ENCODE data around the gene CDX1.

Gene CDX1

DNA sequence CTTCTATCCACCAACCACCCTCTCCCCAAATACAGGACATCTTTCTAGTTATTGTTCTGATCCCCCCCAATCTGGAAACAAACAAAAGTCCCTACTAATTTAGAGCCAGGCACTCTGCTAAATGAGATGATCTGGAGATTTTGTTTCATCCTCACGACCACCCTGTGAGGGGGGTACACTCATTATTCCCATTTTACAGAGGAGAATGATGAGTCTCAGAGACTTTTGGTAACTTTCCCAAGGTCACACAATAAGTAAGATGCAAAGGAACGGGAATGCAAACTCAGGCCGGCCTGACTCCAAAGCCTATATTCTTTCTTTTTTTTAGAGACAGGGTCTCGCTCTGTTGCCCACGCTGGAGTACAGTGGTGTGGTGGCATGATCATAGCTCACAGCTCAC lies 20.3 kb upstream of the CDX1 start:
- no peak for DNase-seq (ENCODE audit: low read depth in 1 of 2, low spot score in 1 of 2)

GRCh38 chr5:150146862-150147601 lies 19.5 kb upstream of the CDX1 start:
- DNase-seq (ENCODE audit: low read depth in 1 of 2, low spot score in 1 of 2) = no peak

DNA sequence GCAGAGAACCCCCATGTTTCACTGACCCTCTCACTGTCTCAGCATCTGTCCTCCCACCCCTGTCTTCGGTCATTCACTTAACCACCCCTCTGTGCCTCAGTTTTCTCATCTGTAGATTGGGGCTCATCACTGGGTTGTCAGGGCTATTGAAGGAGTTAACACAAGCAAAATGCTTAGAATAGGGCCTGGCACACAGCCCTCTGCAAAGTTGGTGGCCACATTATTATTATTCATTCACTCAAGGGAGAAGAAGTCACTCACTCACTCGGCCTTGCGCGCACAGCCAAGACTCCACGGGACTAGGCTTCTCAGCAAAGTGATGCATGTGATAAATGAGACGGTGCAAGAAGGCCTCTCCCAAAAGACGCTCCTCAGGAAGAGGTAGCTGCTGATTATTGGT lies 18.9 kb upstream of the CDX1 start:
- no peak for DNase-seq (ENCODE audit: low read depth in 1 of 2, low spot score in 1 of 2)

- DNase-seq (ENCODE audit: low read depth in 1 of 2, low spot score in 1 of 2) = no peak
Observed at GRCh38 chr5:150148117-150148927, 18.3 kb upstream of the CDX1 start.

DNA sequence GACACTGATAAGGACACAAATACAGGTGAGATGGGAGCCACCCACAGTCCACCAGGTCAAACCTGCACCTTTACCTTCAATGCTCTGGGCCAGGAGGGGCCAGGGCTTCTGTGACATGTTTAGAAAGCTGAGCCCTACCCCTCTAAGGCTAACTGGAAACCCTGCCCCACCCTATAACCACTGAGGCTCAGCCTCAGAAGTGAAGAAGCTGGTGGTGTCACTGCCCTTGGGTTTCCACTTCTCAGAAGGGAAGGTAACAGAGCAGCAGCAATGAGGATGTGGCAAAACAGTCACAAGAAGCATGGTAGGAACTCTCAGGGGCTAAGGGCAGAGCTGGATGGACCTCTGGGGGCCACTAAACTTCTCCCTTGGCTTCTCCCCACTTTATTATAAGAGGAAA lies 17.0 kb upstream of the CDX1 start:
- no peak for DNase-seq (ENCODE audit: low read depth in 1 of 2, low spot score in 1 of 2)

- no peak for DNase-seq (ENCODE audit: low read depth in 1 of 2, low spot score in 1 of 2)
Observed at GRCh38 chr5:150152636-150153462, 13.7 kb upstream of the CDX1 start.

GRCh38 chr5:150153483-150153882 lies 13.1 kb upstream of the CDX1 start:
- no peak for DNase-seq (ENCODE audit: low read depth in 1 of 2, low spot score in 1 of 2)

DNA sequence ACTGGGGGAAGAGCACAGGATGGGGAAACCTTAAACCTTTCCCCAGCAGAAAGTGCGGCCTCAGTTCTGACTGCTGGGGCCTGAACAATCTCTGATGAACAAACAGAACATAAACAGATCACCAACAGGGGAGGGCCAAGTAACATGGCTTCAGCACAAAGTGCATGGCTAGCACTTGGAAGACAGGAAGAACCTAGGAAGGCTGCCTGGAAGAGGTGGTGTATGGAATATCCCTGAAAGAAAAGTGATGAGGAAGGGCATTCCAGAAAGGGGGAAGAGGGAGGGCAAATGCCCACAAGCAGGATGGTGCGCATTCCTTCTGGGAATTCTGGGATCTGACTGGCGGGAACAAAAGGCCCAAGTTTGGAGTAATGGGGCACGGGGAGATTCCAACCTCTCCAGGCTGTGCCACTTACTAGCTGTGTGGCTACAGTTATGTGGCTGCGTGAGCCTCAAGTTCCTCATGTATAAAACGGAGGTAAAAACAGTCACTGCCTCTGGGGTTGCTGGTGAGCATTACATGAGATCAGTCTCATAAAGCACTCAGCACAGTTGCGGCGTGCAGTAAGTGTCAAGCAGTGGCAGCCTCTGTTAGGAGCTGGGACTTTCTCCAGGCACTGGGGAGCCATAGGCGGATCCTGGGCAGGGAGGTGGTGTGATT lies 12.5 kb upstream of the CDX1 start:
- no peak for DNase-seq (ENCODE audit: low read depth in 1 of 2, low spot score in 1 of 2)

DNA sequence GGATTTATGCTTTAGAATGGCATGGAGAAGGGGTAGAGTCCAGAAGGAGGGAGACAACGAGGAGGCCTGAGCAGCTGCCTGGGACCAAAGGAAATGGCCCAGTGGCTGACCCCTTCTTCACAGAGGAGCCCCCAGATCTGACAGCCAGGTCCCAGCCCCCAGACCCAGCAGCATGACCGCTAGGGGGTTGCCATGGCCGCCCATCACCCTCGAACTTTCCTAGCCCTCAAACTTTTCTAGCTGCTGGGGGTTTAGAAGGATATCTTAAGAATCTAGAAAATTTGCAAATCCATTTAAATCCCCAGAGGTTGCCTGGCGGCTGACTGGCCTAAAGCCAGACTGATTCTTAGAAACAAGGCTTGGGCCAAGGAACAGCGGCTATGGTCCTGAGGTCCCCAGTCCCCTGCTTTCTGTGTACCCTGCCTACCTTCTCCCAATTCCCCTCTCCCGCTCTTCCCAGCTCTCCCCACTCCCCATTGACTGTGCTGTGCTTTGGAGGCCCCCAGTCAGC lies 11.9 kb upstream of the CDX1 start:
- DNase-seq (ENCODE audit: low read depth in 1 of 2, low spot score in 1 of 2) = no peak

GRCh38 chr5:150155258-150156026 lies 11.1 kb upstream of the CDX1 start, which contains the start of gene PDGFRB:
TSS of gene PDGFRB (minus strand) at chr5:150155845. CDS start at chr5:150137047, 18,798 bp downstream.
- DNase-seq (ENCODE audit: low read depth in 1 of 2, low spot score in 1 of 2) = peak in 1 of 2 donors; percentile 5

GRCh38 chr5:150156027-150156368 lies 10.6 kb upstream of the CDX1 start:
- no peak for DNase-seq (ENCODE audit: low read depth in 1 of 2, low spot score in 1 of 2)

- DNase-seq (ENCODE audit: low read depth in 1 of 2, low spot score in 1 of 2) = no peak
Observed at GRCh38 chr5:150156540-150156939, 10.0 kb upstream of the CDX1 start.

- no peak for DNase-seq (ENCODE audit: low read depth in 1 of 2, low spot score in 1 of 2)
Observed at GRCh38 chr5:150157168-150157567, 9.4 kb upstream of the CDX1 start.

DNA sequence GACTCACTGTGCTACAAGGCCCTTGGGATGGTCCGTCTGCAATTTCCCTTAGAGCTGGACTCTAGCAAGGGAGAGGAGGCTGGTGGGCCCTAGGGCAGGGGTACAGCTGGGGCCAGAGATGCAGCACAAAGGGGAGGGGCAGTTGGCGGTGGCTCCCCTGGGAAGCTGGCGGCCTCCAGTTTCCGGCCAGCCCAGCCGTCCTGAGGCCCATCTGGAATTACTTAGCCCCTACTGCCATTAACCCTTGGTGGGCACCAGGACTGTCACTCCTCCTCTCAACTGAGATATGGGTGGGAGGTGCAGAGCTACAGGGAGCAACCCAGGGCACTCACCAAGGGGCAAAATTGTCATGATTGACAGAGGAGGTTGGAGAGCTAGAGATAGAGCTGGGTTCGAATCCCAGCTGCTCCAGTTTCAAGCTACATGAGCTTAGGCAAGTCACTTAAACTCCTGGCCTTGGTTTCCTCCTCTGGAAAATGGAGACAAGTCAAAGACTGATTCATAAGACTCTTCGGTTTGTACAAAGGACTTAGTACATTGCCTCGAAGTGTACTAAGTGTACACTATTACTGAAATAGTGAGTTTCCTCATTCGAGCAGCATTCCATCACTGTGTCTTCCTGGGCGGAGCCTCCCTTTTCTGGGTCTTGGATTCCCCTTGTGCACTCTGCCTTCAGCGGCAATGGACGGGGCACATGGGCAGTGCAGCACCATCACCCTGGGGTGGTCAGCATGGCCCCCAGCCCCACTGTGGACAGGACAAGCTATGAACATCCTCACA lies 8.2 kb upstream of the CDX1 start:
- DNase-seq (ENCODE audit: low read depth in 1 of 2, low spot score in 1 of 2) = no peak

- DNase-seq (ENCODE audit: low read depth in 1 of 2, low spot score in 1 of 2) = no peak
Observed at GRCh38 chr5:150159031-150159430, 7.5 kb upstream of the CDX1 start.

DNA sequence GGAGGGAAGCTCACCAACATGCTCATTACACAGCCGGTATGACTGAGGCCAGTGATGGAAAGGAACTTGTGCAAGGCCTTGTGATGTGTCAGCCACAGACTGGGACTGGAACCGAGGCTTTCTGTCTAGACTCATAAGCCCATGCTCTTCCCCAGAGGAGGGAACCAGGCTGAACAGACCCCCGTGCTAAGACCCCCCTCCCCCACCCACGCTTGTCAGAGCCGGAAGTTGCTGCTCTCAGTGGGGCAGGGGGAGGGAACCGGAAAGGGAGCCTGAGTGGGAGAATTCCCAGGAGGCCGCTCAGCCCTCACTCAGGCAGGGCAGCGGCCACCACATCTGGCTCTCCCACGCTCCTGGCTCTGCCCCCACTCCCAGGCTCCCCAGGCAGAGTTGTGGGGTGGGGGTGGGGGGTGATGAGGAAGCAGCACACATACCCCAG lies 6.8 kb upstream of the CDX1 start:
- no peak for DNase-seq (ENCODE audit: low read depth in 1 of 2, low spot score in 1 of 2)

DNA sequence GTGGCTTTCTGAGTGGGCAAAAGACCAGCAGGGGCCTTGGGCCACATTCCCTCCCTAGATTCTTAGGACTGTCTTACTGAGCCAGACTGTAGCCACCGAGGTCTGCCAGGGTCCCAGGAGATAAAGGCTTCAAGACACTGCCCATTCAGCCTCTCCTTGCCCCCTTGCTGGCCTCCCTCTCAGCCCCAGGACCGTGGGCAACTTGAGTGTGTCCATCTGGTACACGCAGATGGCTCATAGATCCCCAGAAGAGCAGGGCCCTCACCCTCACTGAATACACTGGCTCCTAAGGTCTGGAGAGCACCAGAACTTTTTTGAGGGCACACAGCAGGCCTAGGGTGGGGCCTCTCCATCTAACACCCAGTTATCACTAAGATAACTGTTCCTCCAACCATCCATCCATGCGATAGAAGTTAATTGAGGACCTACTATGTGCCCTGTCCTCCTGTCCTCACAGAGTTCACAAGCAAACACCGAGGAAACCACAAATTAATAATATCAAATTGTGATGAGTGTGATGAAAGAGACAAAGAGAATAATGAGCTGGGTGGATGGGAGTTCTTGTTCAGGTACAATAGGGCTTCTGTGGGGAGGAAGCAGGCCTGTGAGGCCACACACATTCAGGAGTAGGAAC lies 6.0 kb upstream of the CDX1 start:
- DNase-seq (ENCODE audit: low read depth in 1 of 2, low spot score in 1 of 2) = no peak

DNA sequence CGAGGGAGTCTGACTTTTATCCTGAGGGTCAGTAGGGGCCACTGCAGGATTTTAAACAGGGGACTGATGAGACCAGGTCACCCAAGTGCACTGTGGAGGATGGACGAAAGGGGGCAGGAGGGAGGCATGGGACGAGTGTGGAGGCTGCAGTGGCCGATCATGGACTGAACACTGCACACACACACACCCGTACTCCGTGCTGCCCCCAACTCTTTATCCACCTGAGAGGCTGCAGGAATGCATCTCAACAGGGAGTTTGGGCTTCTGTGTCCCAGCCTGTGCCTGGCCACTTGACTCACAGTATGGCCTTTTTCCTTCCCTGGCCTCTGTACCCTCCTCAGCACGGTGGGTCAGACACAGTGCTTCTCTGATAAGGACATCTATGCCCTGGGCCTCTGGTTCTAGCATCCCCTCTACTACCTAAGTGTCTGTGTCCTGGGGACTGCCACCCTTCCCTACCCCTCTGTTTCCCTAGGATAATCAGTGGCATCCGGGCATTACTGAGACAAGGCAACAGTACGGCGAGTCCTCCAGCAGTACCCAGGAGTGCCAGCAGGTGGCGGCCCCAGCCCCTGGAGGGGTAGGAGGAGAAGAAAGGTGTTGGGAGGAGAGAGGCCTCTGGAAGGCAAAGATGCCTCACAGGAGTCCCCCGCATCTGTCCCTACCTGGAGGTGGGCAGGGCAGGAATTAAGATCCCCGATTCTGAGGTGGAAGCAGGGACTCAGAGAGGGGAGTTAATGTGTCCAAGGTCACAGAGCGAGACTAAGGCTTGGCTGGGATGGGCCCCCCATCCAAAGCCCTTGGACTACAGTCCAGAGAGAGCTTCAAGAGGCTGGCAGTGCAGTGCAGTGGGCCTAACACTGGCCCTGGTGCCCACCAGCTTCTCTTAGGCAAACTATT lies 5.1 kb upstream of the CDX1 start:
- peak; percentile 56 to 63 for DNase-seq (ENCODE audit: low read depth in 1 of 2, low spot score in 1 of 2)
